GM23338 (cell line): Measurements from ENCODE around the gene KLHL21.
A peak's percentile ranks its signal among the peaks of the same experiment; 100 is the strongest.

Experiments used
- EZH2 ChIP-seq: fragments of 200-600 bp; sonication (generic); IDR thresholded peaks from one replicate; pipeline ENCODE4 v1.8.0; 2017; ENCODE audit warnings: antibody characterized with exemption, mild to moderate bottlenecking, low read depth; ENCODE audit not compliant: unreplicated experiment
- EZH2phosphoT487 ChIP-seq: fragments of 200-600 bp; sonication (generic); IDR thresholded peaks from one replicate; pipeline ENCODE4 v1.8.1; 2018; ENCODE audit warnings: antibody characterized with exemption; ENCODE audit not compliant: unreplicated experiment
- POLR2AphosphoS5 ChIP-seq: IDR thresholded peaks from 2 replicates; pipeline ENCODE4 v1.6.1; 2016; ENCODE audit warnings: antibody characterized with exemption, low read depth
- TF ChIP-seq, protein P1 (sequence below), 2 experiments: fragments of 200-600 bp in 1 of 2; sonication (generic) in 1 of 2; conservative IDR thresholded peaks; 2 replicates each; pipeline versions ENCODE4 v1.5.1 to v1.6.1; 2016 to 2017; ENCODE audit warnings: antibody characterized with exemption in 2 of 2, low read depth in 2 of 2, mild to moderate bottlenecking in 2 of 2, moderate library complexity in 1 of 2
- TF ChIP-seq, protein P2 (sequence below): IDR thresholded peaks from one replicate; pipeline ENCODE4 v1.6.1; 2018; ENCODE audit warnings: antibody characterized with exemption; ENCODE audit not compliant: unreplicated experiment
- TF ChIP-seq, protein P3 (sequence below): IDR thresholded peaks from 2 replicates; pipeline ENCODE4 v1.6.1; 2016; ENCODE audit warnings: antibody characterized with exemption
- TF ChIP-seq, protein P4 (sequence below): fragments of 250-450 bp; sonication (Bioruptor Pico); IDR thresholded peaks from 2 replicates; pipeline ENCODE4 v1.5.0; 2020; ENCODE audit warnings: mild to moderate bottlenecking, moderate library complexity

DNA sequence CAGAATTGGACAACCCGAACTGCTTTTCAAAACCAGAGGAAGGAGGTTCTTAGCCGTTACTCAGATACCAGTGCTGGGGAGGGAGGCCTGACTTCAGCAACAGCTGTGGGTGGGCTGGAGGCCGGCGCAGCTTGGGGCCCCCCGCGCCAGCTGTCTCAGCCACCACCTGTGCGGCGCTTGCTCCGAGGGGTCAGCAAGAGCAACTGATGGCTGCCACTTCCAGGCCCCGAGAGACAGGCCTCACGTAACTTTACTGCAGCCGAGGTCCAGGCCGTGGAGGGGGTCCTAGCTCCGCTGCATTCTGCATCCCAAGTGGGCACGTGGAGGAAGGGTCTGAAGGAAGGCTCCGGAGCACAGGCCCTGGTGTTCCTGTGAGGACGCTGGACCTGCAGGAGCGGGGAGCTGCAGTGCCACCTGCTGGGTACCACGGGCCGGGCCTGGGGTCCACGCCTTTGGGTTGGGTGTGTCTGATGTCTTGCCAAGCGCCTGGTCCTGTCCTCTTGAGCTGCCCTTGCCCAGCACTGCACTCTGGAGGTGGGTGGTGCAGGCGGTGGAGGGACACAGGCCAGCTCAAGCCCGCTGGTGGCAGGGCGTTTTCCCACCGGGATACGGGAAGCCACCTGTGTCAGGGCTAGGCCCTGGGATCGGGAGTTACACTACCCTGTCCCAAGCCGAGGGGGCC lies 31.8 kb upstream of the KLHL21 start:
- TF ChIP-seq EZH2 (no peak), POLR2AphosphoS5 (no peak; the same call in 1 of the 2 replicates), EZH2phosphoT487 (no peak)
- TF ChIP-seq, protein P1, sequence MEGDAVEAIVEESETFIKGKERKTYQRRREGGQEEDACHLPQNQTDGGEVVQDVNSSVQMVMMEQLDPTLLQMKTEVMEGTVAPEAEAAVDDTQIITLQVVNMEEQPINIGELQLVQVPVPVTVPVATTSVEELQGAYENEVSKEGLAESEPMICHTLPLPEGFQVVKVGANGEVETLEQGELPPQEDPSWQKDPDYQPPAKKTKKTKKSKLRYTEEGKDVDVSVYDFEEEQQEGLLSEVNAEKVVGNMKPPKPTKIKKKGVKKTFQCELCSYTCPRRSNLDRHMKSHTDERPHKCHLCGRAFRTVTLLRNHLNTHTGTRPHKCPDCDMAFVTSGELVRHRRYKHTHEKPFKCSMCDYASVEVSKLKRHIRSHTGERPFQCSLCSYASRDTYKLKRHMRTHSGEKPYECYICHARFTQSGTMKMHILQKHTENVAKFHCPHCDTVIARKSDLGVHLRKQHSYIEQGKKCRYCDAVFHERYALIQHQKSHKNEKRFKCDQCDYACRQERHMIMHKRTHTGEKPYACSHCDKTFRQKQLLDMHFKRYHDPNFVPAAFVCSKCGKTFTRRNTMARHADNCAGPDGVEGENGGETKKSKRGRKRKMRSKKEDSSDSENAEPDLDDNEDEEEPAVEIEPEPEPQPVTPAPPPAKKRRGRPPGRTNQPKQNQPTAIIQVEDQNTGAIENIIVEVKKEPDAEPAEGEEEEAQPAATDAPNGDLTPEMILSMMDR (conservative IDR thresholded peaks at IDR 0.05; ENCODE audit: low read depth in 2 of 2): peak; percentile 49 to 79
- TF ChIP-seq, protein P2, sequence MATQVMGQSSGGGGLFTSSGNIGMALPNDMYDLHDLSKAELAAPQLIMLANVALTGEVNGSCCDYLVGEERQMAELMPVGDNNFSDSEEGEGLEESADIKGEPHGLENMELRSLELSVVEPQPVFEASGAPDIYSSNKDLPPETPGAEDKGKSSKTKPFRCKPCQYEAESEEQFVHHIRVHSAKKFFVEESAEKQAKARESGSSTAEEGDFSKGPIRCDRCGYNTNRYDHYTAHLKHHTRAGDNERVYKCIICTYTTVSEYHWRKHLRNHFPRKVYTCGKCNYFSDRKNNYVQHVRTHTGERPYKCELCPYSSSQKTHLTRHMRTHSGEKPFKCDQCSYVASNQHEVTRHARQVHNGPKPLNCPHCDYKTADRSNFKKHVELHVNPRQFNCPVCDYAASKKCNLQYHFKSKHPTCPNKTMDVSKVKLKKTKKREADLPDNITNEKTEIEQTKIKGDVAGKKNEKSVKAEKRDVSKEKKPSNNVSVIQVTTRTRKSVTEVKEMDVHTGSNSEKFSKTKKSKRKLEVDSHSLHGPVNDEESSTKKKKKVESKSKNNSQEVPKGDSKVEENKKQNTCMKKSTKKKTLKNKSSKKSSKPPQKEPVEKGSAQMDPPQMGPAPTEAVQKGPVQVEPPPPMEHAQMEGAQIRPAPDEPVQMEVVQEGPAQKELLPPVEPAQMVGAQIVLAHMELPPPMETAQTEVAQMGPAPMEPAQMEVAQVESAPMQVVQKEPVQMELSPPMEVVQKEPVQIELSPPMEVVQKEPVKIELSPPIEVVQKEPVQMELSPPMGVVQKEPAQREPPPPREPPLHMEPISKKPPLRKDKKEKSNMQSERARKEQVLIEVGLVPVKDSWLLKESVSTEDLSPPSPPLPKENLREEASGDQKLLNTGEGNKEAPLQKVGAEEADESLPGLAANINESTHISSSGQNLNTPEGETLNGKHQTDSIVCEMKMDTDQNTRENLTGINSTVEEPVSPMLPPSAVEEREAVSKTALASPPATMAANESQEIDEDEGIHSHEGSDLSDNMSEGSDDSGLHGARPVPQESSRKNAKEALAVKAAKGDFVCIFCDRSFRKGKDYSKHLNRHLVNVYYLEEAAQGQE: no peak
- TF ChIP-seq, protein P3, sequence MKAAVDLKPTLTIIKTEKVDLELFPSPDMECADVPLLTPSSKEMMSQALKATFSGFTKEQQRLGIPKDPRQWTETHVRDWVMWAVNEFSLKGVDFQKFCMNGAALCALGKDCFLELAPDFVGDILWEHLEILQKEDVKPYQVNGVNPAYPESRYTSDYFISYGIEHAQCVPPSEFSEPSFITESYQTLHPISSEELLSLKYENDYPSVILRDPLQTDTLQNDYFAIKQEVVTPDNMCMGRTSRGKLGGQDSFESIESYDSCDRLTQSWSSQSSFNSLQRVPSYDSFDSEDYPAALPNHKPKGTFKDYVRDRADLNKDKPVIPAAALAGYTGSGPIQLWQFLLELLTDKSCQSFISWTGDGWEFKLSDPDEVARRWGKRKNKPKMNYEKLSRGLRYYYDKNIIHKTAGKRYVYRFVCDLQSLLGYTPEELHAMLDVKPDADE: no peak
- TF ChIP-seq, protein P4, sequence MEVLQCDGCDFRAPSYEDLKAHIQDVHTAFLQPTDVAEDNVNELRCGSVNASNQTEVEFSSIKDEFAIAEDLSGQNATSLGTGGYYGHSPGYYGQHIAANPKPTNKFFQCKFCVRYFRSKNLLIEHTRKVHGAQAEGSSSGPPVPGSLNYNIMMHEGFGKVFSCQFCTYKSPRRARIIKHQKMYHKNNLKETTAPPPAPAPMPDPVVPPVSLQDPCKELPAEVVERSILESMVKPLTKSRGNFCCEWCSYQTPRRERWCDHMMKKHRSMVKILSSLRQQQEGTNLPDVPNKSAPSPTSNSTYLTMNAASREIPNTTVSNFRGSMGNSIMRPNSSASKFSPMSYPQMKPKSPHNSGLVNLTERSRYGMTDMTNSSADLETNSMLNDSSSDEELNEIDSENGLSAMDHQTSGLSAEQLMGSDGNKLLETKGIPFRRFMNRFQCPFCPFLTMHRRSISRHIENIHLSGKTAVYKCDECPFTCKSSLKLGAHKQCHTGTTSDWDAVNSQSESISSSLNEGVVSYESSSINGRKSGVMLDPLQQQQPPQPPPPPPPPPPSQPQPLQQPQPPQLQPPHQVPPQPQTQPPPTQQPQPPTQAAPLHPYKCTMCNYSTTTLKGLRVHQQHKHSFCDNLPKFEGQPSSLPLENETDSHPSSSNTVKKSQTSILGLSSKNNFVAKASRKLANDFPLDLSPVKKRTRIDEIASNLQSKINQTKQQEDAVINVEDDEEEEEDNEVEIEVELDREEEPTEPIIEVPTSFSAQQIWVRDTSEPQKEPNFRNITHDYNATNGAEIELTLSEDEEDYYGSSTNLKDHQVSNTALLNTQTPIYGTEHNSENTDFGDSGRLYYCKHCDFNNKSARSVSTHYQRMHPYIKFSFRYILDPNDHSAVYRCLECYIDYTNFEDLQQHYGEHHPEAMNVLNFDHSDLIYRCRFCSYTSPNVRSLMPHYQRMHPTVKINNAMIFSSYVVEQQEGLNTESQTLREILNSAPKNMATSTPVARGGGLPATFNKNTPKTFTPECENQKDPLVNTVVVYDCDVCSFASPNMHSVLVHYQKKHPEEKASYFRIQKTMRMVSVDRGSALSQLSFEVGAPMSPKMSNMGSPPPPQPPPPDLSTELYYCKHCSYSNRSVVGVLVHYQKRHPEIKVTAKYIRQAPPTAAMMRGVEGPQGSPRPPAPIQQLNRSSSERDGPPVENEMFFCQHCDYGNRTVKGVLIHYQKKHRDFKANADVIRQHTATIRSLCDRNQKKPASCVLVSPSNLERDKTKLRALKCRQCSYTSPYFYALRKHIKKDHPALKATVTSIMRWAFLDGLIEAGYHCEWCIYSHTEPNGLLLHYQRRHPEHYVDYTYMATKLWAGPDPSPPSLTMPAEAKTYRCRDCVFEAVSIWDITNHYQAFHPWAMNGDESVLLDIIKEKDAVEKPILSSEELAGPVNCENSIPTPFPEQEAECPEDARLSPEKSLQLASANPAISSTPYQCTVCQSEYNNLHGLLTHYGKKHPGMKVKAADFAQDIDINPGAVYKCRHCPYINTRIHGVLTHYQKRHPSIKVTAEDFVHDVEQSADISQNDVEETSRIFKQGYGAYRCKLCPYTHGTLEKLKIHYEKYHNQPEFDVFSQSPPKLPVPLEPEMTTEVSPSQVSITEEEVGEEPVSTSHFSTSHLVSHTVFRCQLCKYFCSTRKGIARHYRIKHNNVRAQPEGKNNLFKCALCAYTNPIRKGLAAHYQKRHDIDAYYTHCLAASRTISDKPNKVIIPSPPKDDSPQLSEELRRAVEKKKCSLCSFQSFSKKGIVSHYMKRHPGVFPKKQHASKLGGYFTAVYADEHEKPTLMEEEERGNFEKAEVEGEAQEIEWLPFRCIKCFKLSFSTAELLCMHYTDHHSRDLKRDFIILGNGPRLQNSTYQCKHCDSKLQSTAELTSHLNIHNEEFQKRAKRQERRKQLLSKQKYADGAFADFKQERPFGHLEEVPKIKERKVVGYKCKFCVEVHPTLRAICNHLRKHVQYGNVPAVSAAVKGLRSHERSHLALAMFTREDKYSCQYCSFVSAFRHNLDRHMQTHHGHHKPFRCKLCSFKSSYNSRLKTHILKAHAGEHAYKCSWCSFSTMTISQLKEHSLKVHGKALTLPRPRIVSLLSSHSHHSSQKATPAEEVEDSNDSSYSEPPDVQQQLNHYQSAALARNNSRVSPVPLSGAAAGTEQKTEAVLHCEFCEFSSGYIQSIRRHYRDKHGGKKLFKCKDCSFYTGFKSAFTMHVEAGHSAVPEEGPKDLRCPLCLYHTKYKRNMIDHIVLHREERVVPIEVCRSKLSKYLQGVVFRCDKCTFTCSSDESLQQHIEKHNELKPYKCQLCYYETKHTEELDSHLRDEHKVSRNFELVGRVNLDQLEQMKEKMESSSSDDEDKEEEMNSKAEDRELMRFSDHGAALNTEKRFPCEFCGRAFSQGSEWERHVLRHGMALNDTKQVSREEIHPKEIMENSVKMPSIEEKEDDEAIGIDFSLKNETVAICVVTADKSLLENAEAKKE (CRISPR knock-in tag): no peak
